Measurements from ENCODE around the gene NUDT22. TPM values are rescaled to one million over a fixed set of nuclear protein-coding genes. Genes with fewer than 3 reads are reported as not detected.

NUDT22 gene
- total and polyA plus RNA-seq, 8 donors = 35.1 to 363 (median 112) TPM

GRCh38 chr11:64208796-64209562 is 17.1 kb upstream of the NUDT22 start:
- Histone ChIP-seq H3K27ac (peak overlapping the region in 3 of 5 donors; percentile 85 to 91 (median 87)), H3K36me3 (peaks cover 4 to 60% (median 40%) of the 10 kb centered on the region in 4 donors), H3K4me1 (peaks cover 41 to 52% (median 47%) of the 10 kb centered on the region in 4 donors), H3K9me3 (no peaks in the 10 kb centered on the region), H3K27me3 (no peaks in the 10 kb centered on the region), H3K4me3 (peak overlapping the region in 2 of 4 donors; percentile 48 to 52)
- 78 to 89% (median 86%) methylated on average over 18 of the region's 18 CpGs for WGBS, 5 donors
- intact Hi-C loops (cut with DNase I; ENCODE audit: low total_unique reads) = loop anchor here (10.0 kb wide), 1 partner anchor 86 kb away; the partner anchor contains the start of gene KCNK4
- TF ChIP-seq, protein P1, sequence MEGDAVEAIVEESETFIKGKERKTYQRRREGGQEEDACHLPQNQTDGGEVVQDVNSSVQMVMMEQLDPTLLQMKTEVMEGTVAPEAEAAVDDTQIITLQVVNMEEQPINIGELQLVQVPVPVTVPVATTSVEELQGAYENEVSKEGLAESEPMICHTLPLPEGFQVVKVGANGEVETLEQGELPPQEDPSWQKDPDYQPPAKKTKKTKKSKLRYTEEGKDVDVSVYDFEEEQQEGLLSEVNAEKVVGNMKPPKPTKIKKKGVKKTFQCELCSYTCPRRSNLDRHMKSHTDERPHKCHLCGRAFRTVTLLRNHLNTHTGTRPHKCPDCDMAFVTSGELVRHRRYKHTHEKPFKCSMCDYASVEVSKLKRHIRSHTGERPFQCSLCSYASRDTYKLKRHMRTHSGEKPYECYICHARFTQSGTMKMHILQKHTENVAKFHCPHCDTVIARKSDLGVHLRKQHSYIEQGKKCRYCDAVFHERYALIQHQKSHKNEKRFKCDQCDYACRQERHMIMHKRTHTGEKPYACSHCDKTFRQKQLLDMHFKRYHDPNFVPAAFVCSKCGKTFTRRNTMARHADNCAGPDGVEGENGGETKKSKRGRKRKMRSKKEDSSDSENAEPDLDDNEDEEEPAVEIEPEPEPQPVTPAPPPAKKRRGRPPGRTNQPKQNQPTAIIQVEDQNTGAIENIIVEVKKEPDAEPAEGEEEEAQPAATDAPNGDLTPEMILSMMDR (IDR thresholded peaks at IDR 0.05) = no peak
- no peak for TF ChIP-seq POLR2A (IDR thresholded peaks at IDR 0.05)
- no peak for TF ChIP-seq EP300 (IDR thresholded peaks at IDR 0.05)
- no peak for TF ChIP-seq POLR2AphosphoS5 (IDR thresholded peaks at IDR 0.05)
- no peak for DNase-seq

DNA sequence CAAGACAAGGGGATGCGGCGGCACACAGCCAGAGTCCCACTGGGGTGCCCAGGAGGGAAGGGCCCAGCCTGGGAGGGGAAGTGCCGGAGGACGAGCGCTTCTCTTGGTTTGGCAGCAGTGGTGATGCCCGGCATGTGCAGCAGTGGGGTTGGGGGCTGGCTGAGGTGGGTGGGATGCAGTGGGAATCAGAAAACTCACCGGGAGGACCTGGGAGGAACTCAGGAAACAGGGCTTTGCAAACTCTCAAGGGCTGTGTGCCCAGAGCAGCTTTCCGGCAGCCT is 16.6 kb upstream of the NUDT22 start:
- intact Hi-C loops (cut with DNase I; ENCODE audit: low total_unique reads) = loop anchor here (10.0 kb wide), 1 partner anchor 85 kb away; the partner anchor contains the start of gene KCNK4
- WGBS, 5 donors = 85 to 91% (median 87%) methylated on average over 8 of the region's 8 CpGs

GRCh38 chr11:64210301-64211020 is 15.6 kb upstream of the NUDT22 start:
- no peak overlapping the region for H3K4me3 ChIP-seq
- DNase-seq = no peak
- WGBS, 5 donors = 94 to 95% (median 94%) methylated on average over 14 to 24 of the region's 24 CpGs
- H3K27me3 ChIP-seq = no peaks in the 10 kb centered on the region
- H3K4me1 ChIP-seq = peaks cover 29 to 37% (median 32%) of the 10 kb centered on the region in 4 donors
- TF ChIP-seq, protein P1 (IDR thresholded peaks at IDR 0.05) = no peak
- TF ChIP-seq EP300 (IDR thresholded peaks at IDR 0.05) (no peak), POLR2A (IDR thresholded peaks at IDR 0.05) (no peak), POLR2AphosphoS5 (IDR thresholded peaks at IDR 0.05) (no peak)
- no peak overlapping the region for H3K27ac ChIP-seq
- no peaks in the 10 kb centered on the region for H3K9me3 ChIP-seq
- intact Hi-C loops (cut with DNase I; ENCODE audit: low total_unique reads) = no loop called here
- H3K36me3 ChIP-seq = peaks cover 0 to 62% (median 42%) of the 10 kb centered on the region in 4 donors

More for the DNA sequence above, 16.6 kb upstream of the NUDT22 start:
- Histone ChIP-seq H3K4me1 (peaks cover 36 to 47% (median 42%) of the 10 kb centered on the region in 4 donors), H3K4me3 (no peak overlapping the region), H3K27ac (peak overlapping the region in 2 of 5 donors; percentile 85 to 87), H3K36me3 (peaks cover 0 to 60% (median 41%) of the 10 kb centered on the region in 4 donors), H3K9me3 (no peaks in the 10 kb centered on the region), H3K27me3 (no peaks in the 10 kb centered on the region)
- TF ChIP-seq POLR2AphosphoS5 (IDR thresholded peaks at IDR 0.05) (no peak), POLR2A (IDR thresholded peaks at IDR 0.05) (no peak), EP300 (IDR thresholded peaks at IDR 0.05) (no peak)
- TF ChIP-seq, protein P1 (IDR thresholded peaks at IDR 0.05) = no peak
- no peak for DNase-seq

DNA sequence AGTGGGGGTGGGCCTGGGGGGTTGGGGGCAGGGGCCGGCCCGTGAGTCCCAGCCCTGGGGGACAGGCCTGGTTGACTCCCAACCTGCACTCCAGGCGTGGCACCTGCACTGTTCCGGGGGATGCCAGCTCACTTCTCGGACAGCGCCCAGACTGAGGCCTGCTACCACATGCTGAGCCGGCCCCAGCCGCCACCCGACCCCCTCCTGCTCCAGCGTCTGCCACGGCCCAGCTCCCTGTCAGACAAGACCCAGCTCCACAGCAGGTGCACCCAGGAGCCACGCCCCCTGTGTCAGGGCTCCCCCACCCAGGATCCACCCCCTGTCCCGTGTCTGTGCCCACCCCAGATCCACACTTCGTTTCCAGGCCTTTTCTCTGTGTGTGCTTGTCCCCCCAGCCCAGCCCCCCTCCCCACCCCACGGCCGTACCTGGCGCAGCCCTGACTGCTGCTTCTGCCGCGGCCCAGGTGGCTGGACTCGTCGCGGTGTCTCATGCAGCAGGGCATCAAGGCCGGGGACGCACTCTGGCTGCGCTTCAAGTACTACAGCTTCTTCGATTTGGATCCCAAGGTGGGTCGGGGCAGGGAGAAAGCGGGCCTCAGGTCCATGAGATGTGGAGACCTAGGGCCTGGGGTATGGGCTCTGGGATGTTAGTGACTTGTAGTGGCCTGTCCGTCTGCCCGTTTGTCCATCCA is 14.7 kb upstream of the NUDT22 start:
- 84 to 88% (median 86%) methylated on average over 15 to 30 of the region's 30 CpGs for WGBS, 5 donors
- no peak for DNase-seq
- Histone ChIP-seq H3K4me3 (no peak overlapping the region), H3K4me1 (peaks cover 20 to 29% (median 23%) of the 10 kb centered on the region in 4 donors), H3K27ac (no peak overlapping the region), H3K36me3 (peaks cover 0 to 58% (median 38%) of the 10 kb centered on the region in 4 donors), H3K27me3 (no peaks in the 10 kb centered on the region), H3K9me3 (no peaks in the 10 kb centered on the region)
- intact Hi-C loops (cut with DNase I; ENCODE audit: low total_unique reads) = no loop called here
- TF ChIP-seq EP300 (IDR thresholded peaks at IDR 0.05) (no peak), POLR2AphosphoS5 (IDR thresholded peaks at IDR 0.05) (no peak), POLR2A (IDR thresholded peaks at IDR 0.05) (no peak)
- TF ChIP-seq, protein P1 (IDR thresholded peaks at IDR 0.05) = no peak

Data from stomach (tissue), 9 donors.